UCSD-AML1 (cell line): ENCODE measurements around the gene RMC1.
"Not testable (repeated sequence)": the region's sequence is repeated elsewhere in the genome, so short reads cannot be mapped to it uniquely, and the experiment has no call there.

Source experiments
- DNase-seq: peaks from one replicate; lab custom pipeline; 2025; ENCODE audit not compliant: unreplicated experiment; lab: John Stamatoyannopoulos, UW

RMC1 gene

DNA sequence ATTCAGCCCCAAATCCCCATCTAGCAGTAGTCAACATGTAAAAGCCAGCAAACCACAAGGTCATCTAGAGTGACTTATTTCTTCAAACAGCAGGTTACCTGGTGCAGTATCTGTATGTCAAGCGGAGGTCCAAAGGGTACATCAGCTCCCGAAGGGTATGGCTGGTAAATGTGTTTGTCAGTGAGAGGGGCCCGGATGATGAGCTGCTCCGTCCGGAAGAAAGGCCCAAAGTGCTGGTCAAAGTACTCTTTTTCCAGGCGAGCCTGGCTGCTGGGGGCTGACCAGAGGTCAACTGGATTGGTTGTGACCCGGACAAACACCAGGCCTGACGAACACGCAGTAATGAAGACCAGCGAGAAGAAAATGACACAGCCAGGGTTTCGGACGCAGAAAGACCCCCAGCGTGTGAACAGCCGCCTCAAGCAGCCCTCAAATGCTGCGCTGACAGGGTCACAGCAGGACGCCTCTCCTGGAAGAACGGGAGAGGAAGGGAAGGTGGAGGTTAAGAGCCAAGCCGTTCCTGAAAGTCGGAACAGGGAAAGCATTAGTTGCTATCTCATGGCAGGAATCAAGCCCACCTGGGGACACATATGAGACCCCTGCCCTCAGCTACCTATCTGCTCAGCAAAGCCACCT is 53.0 kb downstream of the RMC1 start:
- no peak for DNase-seq

DNA sequence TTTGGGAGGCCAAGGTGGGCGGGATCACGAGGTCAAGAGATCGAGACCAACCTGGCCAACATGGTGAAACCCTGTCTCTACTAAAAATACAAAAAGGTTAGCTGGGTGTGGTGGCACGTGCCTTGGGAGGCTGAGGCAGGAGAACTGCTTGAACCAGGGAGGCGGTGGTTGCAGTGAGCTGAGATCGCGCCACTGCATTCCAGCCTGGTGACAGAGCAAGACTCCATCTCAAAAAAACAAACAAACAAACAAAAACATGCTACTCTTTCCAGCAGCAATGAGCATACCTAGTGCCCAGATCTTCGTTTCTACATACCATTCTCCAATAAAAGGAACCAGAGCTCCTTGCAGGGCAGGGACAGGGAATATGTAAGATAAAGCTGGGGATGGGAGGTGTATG is 54.2 kb downstream of the RMC1 start:
- DNase-seq = not testable (repeated sequence)

DNA sequence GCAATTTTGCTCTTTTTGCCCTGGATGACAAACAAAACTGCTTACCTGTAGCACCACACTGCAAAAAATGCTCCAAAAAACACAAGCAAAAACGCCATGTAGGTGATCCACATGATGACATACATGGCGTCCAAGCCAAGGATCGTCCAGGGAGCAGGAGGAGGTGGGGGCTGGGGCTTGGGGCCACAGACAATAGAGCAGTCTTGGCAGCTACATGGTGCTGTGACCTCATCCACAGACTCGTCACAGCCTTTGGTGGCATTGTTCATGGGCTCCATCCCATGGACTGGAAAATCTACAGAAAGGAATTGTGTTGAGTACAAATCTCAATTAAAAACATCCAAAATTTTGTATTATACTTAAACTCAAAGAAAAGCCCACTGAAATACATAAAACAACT is 56.9 kb downstream of the RMC1 start:
- DNase-seq = no peak

DNA sequence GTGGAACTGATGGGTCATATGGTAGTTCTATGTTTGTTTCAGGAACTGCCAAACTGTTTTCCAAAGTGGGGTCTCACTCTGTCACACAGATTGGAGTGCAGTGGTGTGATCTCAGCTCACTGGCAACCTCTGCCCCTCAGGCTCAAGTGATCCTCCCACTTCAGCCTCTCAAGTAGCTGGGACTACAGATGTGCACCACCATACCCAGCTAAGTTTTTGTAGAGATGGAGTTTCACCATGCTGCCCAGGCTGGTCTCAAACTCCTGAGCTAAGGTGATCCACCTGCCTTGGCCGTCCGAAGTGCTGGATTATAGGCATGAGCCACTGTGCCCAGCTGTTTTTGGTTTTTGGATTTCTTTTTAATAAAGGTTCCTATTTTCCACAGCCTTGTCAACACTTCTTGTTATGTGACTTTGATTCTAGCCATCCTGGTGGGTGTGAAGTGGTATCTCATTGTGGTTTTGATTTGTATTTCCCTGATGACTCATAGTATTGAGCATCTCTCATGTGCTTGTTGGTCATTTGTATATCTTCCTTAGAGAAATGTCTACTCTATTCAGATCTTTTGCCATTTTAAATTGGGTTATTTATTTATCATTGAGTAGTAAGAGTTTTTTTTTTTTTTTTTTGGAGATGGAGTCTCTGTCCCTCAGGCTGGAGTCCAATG is 60.2 kb downstream of the RMC1 start:
- DNase-seq = no peak

DNA sequence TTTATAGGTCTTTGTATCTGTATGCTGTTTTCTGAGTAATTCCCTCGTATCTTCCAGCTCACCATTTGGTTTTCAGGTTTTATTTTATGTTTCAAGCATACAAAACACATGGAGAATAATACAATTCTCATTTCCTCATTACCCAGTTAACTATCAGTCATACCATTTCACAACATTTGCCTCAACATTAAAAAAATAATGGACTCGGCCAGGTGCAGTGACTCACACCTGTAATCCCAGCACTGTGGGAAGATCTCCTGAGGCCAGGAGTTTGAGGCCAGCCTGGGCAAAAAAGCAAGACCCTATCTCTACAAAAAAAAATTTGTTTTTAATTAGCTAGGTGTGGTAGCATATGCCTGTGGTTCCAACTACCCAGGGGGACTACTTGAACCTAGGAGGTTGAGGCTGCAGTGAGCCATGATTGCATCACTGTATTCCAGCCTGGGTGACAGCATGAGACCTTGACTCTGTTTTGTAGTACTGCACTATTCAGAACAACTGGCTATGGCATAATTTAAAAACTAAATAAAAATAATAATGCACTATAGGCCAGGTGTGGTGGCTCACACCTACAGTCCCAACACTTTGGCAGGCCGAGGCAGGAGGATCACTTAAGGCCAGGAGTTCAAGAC is 62.7 kb downstream of the RMC1 start:
- DNase-seq = no peak

DNA sequence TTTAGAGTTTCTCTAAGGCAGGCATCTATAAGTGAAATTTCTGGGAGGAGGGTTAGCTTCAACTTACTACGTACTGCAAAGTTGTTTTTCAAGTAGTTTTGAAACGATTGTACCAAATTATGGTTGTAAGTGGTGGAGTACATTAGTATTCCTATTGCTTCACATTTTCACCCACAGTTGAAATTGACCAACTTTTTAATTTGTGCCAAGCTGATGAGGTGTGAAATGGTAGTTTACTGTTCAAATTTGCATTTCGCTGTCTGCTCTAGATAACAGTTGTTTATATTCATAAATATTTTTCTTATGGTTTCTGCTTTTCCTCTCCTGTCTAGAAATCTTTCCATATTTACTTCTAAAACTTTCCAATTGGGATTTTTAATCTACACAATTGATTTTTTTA is 64.4 kb downstream of the RMC1 start:
- DNase-seq = no peak

DNA sequence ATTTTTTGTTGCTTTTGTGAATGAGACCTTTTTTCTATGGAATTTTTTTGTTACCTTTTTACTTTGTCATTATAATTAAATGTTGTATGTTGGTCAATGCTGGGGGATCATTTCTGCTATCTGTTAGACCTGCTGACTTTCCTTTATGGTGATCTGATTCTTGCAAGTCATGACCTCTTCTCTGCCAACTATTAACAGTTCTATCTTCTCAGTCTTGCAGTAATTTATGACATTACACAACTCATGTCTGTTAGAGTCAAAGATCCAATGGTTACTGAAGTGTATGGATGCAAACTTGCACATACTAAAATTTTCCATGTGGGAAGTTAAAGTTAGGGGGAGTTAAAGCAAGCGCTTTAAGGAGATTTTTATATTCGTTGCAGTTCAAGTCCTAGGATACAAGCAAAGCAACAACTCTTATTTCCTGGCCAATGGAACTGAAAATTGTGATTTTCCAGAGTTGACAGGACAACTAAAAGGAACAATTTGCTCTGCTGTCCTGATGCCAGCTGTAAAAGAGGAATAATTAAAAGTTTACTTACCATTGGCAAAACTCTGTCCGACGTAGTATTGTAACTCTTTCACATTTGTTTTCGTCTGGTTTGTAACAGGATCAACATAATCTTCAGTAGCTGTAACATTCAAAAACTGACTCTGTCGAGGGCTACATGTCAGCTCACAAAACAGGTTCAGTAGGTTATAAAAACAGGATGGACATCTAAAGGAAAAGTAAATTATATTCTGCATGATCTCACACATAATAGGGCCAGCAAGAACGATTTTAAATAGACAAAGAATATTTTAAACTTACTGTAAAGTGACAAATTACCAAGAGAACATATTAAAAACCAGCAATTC is 65.2 kb downstream of the RMC1 start:
- DNase-seq = no peak

DNA sequence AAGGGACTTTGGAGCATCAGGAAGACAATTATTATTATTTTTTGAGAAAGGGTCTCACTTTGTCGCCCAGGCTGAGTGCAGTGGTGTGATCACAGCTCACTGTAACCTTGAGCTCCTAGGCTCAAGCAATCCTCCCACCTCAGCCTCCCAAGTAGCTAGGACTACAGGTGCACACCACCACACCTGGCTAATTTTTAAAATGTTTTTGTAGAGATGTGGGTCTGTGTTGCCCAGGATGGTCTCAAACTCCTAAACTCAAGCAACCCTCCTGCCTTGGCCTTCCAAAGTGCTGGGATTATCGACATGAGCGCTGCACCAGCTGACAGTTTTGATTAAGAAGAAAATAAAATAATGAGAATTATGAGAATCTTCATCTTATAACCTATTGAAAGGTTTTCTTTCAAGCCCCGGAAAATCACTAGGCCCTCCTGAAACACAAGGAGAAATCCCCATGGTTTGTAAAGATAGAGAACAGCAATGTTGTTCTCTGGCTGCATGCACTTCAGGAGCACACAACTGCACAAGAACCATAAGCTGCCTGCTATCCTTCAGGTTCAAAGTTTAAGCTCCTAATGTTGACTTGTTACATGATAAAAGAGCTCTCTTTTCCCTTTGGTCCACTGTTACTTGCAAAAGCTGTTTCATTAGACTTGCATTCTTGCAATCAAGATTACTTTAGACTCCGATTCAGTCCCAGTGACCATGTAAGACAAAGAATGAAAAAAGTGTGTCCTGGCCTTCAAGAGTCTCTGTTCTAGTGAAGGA is 66.2 kb downstream of the RMC1 start:
- no peak for DNase-seq

DNA sequence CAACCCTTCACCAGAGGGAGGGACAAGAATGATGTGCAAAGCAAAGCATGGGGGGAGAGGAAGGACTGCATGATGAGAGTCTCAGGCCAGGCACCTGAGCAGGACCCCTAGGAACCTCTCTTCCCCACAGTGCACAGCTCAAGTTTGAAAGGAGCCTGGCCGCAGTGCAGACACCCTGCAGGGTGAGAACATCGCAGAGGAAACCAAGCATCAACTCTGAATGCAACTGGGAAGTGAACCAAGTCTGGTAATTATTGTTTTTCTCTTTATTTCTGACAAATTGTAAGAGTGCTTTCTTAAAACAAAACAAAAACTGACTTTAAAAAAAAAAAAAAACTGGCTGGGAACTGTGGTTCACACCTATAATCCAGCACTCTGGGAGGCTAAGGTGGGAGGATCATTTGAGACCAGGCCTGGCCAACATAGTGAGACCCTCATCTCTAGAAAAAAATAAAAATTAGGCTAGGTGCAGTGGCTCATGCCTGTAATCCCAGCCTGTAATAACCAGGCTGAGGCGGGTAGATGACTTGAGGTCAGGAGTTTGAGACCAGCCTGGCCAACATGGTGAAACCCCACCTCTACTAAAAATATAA is 67.7 kb downstream of the RMC1 start:
- DNase-seq = no peak

DNA sequence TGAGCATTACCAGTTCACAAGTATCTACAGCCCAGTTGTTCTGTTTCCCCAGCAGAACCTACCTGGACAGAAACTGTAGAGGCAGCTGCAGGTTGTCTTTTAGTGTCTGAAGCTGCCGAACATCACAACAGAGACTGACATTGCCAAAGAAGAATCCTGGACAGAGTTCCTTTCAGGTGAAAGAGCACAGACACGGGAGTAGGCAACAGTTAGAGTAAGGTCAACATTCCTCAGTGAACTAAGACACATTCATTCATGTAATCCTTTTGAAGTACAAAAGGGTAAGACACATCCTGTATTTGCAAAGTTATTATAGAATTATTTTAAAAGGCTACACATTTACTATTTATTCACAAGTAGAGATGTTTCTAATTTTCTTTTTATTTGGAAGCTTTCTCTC is 68.7 kb downstream of the RMC1 start:
- no peak for DNase-seq

DNA sequence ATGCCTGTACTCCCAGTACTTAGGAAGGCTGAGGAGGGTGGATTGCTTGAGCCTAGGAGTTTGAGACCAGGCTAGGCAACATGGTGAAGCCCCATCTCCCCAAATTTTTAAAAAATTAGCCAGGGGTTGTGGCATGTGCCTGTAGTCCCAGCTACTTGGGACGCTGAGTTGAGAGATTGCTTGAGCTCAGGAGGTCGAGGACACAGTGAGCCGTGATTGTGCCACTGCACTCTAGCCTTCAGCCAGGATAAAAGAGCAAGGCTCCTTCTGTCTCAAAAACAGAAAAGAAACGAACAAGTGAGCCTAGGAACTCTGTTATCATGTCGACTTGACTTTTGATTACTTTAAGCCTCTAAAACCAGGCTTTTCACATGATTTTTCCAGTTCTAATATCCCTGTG is 69.3 kb downstream of the RMC1 start:
- no peak for DNase-seq

DNA sequence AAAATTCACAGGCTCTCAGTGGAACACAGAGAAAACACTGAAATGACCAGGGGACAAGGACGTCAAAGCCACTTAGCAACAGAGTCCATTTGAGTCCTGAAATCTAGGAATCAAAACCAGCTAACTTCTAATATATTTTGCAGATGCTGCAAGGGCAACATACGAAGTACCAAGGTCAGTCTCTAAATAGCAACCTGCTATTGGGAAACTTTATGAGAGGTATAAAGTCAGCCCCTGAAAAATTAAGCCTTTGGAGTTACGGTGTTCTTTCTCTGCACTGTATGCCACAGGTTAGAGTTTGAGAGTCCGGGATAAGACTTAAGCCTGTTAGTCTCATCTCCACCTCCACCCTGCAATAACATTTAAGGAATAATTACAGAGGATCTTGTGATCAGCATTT is 69.7 kb downstream of the RMC1 start:
- DNase-seq = no peak

DNA sequence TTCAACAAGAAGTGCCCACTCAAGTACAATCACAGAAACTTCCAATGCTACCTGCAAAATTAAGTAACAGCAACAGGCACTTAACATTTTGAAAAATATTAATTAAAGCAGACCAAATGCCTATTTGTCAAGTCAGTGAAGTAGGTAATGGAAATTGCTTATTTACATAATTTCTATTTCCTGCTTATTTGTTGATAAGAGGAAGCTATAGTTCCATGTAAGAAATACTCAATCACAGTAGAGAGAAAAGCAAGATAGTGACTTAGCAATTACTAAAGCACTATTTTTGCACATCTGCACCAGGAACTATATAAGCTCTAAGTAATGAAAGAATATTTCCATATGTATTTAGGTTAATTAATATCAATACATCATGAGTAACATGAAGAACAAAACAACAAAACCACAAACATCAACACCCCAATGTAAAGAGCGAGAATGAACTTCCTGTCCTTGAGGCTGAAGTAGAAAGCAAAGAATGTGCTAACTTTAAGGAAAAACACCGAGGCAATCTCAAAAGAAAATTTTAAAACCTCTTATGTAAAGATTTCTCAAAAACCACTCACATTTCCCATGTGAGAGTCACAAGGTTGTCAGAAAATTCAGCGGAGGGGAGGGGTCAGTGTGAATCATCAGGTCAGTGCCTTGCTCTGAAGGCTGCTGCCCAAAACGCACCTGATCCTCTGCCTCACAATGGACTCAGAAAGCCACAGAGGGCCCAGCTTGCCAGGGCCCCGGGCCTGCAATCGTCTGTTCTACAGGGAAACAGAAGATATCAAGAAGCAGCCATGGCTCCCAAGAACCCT is 70.5 kb downstream of the RMC1 start:
- DNase-seq = no peak

DNA sequence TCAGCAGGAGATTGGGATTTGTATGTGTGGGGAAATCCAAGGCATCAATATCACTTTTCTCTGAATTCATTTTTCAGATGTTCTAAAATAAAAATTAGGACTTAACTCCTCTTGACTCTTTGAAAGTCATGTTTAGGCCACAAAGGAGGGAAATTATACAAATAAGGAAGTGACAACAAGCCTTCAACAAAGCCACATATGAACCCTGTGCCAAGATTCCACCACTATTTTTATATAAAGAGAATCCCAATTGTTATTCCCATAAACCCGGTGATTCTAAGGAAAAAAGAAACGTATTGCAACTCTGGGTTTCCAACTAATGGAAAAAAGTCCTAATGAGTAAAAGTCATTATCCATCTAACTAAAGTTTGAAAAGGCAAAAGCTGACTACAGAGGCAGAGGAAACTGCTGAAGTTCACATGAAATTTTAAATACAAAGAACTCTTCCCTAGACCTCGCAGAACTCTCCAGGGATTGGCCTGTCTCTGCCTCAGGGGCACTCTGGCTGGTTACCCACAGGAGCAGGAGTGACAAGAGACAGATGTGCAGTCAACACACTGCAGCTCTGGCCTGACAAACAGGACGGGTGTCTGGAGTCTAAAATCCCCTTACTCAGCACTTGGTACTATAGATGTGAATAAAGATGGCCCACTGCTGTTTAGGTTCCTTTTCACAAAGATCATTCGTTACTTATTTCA is 71.4 kb downstream of the RMC1 start:
- no peak for DNase-seq

DNA sequence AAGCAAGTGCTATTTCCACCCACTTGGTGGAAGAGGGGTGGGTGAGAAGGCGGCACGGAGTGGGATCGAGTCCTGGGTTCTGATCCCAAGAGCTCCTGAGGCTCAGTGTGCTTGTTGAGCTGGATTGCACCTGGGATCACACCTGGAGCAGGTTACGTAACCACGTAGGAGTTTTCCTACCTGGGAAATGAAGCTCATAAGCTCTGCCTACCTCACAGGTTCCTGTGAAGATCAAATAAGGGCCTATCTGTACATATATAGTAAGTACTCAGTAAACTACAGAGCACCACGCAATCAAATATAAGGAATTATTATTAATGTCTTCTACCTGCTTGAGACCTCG is 72.0 kb downstream of the RMC1 start:
- DNase-seq = no peak

DNA sequence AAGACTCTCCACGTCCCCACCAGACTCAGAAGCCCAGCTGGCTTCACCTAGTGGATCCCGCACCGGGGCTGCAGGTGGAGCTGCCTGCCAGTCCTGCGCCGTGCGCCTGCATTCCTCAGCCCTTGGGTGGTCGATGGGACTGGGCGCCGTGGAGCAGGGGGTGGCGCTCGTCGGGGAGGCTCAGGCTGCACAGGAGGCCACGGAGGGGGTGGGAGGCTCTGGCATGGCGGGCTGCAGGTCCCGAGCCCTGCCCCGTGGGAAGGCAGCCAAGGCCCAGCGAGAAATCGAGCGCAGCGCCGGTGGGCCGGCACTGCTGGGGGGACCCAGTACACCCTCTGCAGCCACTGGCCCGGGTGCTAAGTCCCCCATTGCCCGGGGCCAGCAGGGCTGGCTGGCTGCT is 74.2 kb downstream of the RMC1 start:
- DNase-seq = not testable (repeated sequence)

DNA sequence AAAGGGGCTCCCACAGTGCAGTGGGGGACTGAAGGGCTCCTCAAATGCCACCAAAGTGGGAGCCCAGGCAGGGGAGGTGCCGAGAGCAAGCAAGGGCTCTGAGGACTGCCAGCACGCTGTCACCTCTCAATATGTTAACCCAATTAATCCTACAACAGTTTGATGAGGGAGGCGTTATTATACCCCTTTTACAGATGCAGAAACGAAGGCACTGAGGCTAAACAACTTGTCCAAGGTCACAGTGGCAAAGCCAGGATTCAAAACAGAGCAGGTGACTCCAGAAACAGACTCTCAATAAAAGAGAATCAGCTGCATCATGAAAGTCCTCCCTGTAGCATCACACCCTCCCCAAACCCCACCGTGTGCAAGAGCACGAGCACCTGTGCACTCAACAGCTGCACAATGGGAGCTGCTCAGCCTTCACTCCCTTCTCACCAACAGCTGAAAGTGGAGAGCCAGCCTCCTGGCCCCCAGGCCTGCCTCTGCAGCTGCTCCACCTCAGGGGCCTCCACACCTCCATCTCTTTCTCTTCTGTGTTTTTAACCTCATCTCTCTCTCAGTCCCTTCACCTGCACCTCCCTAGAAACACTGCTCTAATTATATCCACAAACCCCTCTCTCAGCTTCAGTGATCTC is 74.9 kb downstream of the RMC1 start:
- no peak for DNase-seq

DNA sequence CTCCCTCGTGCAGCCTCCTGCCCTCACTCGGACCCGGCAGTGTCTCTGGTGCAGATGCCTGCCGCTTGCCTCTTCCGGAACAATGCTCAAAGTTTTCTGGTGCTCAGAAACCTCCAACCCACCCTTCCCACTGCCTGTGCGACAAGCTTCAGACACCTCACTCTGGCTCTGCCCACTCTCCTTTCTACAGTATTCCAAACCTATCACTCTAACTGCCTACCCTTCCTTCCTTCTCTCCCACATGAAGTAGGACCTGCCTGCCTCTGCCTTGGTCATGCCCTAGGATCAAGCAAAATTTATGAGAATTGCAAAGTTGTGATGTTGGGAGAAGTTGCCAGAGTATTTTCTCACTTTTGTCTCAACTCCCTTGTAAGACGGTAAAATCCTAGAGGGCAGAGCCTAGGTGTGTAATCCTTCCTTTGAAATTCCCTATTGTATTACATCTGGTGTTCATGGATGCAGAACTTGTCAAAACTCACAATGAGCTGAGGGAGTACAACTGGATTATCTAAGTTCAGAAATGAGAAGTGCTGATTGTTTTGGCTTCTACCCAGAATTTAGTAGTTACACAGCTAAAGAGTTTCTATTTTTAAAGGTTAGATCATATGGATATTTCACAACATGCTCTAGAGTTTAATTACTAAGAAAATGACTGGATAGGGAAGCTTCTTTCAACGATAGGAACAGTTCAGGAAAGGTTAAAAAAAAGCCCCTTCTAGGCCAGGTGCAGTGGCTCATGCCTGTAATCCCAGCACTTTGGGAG is 75.8 kb downstream of the RMC1 start:
- DNase-seq = no peak
